G401.6 (cell line): ENCODE data around the gene ADPRH.
"Not testable (repeated sequence)": the region's sequence is repeated elsewhere in the genome, so short reads cannot be mapped to it uniquely, and the experiment has no call there.

Experiments
- FAIRE-seq: peaks from 2 replicates; lab custom pipeline; 2012; peaks lifted over from hg19 to GRCh38; lab: Jason Lieb, UNC

The ADPRH gene

DNA sequence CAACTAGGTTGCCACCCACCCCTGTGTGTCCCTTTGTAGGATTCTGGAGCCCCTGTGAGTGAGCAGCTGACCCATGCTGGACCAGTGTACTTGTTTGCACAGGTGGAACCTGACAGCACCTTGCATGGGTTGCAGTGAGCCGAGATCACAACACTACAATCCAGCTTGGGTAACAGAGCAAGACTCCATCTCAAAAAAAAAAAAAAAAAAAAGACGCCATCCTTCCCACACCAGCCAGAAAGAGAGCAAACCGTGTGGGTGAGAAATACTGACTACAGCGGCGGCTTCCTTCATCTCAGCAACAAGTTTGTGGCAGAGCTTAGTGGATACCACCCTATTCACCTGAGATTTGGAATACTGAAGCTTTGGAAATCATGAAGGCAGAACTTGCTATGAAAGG is 19.1 kb upstream of the ADPRH start:
- no peak for FAIRE-seq

DNA sequence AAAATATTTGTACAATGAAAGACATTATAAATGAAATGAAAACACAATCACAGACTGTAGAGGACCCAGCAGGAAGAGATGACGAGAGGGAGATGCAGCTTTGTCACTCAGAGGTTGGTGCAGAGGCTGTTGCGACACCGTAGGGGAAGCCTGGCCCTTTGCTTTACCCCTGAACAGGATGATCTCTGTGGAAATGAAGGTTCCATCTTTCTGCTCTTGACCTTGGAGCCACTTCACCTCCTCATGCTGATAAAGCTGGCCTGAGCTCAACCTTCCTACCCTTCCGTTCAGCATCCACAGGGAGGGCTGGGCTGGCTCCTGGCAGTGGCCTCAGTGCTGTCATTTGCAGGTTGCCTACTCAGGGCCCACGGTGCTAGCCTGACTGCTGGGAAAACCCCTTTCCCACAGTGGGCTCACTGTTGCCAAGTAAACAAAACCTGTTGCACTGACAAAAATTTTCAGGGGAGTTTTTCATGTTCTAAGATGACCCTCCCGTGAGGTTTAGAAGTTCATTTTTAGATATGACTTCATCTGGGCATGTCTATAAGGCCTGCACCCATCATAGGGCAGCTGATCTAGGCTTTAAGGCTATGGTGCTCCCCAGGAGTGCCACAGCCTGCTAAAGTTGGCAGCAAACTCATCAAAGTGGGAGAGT is 16.9 kb upstream of the ADPRH start:
- no peak for FAIRE-seq

DNA sequence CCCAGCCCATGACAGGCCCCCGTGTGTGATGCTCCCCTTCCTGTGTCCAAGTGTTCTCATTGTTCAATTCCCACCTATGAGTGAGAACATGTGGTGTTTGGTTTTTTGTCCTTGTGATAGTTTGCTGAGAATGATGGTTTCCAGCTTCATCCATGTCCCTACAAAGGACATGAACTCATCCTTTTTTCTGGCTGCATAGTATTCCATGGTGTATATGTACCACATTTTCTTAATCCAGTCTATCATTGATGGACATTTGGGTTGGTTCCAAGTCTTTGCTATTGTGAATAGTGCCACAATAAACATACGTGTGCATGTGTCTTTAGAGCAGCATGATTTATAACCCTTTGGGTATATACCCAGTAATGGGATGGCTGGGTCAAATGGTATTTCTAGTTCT is 16.0 kb upstream of the ADPRH start:
- not testable (repeated sequence) for FAIRE-seq

DNA sequence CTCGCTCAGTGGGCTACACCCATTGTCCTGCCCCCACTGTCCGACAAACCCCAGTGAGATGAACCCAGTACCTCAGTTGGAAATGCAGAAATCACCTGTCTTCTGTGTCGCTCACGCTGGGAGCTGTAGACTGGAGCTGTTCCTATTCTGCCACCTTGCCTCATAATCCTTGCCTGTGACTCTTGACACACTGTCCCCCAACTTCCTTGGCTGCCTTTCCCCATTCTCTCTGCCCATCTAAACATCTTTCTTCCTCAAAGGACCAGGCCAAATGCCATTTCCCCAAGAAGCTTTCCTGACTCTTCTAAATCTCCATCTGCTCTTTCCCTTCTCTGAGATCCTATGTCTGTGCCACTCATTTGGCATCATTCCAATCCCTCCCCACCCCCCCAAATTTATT is 10.1 kb upstream of the ADPRH start:
- no peak for FAIRE-seq

DNA sequence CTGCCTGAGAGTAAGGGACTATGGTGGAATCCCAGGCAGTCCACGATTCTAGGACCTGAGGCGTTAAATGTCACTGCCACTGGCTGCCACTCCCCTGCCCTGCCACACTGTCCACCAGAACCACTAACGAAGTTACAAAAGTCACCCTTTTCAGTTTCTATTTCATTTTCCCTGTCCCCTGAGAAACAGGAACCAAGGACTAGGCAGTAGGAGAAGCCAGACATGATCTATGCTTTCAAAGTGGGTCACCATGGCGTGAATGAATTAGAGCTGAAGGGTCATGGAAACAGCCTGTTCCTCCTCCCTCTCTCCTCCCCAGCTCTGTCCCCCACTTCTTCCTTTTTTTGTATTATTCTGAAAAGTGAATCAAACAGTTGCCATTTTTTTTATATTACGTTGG is 9.1 kb upstream of the ADPRH start:
- FAIRE-seq: no peak

DNA sequence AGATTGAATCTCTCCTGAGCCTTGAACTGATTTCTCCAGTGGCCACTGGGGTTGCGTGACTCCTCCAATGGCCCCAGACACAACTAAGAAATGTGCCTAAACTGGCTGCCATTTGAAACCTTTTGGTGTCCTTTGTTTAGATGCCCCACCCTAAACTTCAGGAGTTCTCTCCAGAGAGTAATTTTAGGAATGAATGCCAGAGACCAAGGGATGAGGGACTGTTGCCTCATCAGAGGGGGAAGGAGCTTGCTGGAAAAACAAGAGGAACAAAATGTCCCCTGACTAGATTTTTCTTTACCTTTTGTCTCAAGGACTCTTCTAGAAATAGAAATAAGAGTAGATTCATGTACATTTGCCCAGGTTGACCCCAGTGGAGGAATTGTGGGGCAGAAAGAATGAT is 8.1 kb upstream of the ADPRH start:
- no peak for FAIRE-seq

DNA sequence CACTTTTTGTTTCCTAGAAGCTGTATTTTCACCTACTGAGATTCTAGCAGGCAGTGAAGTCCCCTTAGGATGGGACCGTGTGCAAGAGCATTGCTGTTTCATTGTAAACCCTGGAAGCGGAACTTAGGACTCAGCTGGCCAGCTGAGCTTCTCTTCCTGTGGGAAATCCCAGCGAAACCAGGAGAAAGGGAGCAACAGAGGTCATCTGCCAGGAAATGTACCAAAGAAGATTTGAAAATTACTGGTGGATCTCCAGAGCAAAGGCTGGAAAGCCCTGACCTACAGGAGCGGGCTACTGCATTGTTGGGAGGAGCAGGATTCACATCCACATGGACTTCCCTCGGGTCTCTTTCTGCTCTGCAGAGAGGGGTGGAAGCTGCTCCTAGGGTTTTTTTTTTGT is 7.6 kb upstream of the ADPRH start:
- no peak for FAIRE-seq

DNA sequence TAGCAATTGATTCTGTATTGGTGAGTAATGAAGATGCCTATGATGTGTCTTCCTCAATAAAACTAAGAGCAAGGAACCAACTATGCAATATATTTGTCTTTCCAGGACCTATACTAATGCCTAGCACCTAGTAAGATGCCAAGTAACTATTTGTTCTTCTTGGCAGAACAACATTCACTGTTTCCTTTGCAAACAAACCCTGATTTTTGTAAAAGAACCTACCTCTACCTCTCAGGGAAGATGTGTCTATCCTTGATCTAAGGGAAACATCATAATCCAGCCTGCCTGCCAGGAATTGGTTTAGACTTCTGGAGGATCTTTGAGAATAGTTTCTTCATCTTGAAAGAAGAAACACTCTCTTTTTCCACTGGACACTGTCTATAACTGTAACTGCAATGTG is 3.8 kb upstream of the ADPRH start:
- FAIRE-seq: no peak

DNA sequence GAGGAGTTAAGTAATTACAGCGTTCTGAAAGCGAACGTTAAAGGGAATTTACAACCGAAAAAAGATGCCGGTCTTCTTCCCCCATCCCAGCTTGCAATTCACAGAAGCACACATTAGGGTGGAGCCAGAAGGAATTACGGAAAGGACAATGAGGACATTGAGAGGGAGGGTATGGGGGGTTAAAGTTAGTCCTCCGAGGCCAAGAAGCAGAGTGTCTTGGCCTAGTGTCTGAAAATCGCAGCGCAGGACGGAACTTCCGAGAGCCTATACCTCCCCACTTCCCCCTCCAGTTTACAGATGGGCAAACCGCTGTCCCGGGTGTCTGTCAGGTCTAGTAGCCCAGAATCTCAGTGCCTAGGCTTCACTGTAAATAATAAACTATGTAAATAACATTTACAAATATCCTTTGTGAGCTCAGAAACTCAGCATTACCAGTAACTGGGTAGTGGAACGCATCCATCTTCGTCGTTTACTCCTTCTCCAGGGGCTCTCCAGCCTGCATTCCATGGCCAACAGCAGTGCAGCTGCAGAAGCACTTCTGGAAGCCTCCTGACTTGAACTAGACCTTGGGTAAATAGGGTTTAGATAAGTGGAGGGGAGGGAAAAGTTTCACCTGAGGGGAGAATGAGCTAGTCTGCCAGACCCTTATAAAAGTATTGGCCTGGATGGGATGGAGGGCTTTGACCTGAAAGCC is 922 bp downstream of the ADPRH start:
- no peak for FAIRE-seq

DNA sequence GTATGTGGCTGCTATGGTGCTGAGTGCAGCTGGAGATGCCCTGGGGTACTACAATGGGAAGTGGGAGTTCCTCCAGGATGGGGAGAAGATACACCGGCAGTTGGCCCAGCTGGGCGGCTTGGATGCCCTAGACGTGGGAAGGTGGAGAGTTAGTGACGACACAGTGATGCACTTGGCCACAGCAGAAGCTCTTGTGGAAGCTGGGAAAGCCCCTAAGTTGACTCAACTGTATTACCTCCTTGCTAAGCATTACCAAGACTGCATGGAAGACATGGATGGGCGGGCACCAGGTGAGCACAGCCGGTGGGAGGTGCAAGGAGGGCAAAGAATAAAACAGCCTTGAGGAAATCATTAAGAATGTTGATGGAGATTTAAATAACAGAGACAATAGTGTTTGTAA is 2.9 kb downstream of the ADPRH start:
- FAIRE-seq: no peak

DNA sequence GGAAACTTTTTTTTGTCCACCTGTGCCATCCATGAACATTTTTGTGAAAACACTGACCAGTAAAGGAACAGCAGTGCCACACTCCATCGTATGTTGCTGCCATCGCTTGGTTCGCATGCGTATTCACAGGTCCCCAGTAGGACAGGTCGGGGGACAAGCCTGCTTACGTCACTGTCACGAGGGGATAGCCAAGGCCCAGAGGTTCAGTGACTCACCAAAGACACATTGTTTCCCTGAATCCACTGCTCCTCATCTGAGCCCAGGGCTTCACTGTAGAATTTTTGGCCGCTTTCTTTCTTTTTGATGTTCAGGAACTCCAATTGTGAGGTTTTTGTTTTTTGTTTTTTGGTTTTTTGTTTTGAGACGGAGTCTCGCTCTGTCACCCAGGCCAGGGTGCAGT is 5.9 kb downstream of the ADPRH start:
- FAIRE-seq: no peak

DNA sequence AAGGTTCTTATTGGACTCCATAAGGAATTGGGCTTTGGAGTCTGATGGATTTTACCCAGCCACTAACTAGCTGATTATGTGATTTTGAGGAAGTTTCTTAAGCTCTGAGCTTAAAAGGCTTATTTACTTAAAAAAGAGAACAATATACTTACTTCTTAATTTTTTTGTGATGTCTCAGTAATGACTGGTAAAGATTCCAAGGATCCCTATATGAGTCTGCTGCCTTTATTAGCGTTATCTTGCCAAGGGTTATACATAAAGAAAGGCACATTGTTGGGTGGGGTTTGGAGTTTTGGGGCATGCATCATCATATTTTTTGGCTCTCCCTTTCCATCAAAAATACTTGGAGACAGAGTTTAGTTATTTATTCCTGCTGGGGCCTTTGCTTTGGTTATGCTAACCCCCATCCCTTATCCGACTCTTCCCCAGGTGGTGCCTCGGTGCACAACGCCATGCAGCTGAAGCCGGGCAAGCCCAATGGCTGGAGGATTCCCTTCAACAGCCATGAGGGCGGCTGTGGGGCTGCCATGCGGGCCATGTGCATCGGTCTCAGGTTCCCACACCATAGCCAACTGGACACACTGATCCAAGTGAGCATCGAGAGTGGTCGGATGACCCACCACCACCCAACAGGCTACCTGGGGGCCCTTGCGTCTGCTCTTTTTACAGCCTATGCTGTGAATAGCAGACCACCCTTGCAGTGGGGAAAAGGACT is 6.7 kb downstream of the ADPRH start:
- FAIRE-seq: no peak

DNA sequence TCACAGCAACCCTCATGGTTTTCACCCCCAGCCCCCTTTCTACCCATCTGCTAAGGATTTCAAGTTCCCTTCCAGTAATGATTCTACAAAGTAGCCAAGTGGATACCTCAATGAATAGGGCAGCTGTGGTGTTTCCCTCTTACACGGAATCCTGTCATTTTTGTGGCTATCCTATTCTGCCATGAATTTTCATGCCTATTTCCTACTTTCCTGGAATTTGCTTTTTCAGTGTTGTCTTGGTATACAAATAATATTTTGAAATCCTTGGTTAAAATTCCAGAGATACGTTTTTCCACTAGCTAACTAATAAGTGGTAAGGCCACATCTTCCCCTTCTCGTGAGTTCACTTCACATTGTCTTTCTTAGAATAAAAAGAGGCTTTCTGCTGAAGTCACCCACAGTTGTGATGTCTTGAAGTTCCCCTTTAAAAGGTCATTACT is 7.5 kb downstream of the ADPRH start:
- no peak for FAIRE-seq

DNA sequence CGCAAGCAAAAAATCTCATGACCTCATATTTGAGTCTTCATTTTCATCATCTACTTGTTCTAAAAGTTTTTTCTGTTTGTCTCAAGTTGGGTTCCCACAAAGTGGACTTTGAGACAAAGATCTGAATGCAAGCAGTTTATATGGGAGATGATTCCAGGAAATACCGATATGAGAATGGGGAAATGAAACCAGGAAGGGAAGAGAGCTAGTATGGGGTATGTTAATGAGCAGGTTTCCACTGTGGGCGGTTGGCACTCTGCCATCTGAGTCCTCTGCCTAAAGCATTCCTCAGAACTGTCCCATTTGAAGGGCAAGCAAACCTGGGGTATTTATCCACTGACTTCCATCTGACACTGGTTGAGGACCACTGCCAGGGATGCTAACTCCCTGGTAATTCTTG is 8.8 kb downstream of the ADPRH start:
- no peak for FAIRE-seq

DNA sequence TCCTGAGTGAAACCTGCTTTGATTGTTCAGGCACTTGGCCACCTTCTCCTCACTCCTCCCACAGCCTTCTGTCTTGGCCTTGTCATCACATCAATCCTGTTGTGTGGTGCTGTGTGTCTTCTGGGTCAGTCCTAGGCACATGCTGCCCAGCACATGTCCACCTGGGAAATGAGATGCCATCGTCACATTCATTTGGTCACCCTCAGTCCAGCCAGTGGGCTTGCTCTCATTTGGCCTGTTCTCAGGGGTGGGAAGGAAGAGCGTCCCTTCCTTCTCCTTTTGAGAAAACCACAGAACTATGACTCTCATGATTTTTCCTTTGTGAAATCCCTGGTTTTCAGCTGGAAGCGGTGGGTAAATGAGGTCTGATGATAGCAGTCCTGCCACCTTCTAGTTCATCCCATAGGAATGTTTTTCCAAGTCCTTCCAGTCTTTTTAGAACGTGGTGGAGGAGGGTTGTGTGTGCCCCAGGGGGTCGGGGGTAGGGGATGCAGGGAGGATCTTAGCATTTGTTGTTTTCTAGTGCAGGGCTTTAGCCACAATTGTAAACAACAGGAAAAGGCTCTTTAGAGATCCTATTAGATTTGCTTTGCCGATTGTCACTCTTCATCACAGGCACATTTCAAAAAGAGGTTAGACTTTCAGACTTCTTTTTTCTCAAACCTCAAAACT is 9.9 kb downstream of the ADPRH start:
- FAIRE-seq: no peak

DNA sequence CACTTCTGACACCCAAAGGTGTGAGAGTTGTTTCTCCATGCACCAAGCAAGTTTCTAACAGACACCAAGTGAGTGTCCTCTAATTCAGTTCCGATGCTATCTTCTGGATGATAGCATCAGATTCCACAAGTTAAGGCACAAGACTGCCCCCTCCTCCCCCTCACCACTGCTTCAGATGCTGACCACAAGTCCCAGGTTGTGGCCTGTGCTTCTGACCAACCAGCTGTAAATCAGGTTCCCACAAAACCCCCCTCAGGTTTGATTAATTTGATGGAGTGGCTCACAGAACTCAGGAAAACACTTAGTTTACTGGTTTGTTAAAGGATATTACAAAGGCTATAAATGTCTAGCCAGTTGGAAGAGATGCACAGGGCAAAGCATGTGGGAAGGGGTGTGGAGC is 11.4 kb downstream of the ADPRH start:
- FAIRE-seq: no peak

DNA sequence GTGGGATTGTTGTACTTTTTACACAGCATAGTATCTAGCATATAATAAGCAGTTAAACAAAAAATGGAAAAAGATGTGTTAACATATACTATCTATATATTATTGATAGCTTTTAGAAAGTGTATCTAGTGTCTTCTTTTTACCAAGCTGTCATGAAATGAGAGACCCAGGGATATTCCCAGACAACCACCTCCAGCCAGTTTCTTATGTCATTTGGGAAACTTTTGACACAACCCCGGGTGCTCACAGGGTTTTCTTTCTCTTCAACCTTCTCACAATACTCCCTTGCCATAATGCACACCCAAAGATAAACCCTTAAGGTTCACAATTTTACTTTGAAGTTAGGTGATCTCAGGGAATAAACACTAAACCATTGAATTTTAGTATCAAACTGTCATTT is 13.6 kb downstream of the ADPRH start:
- no peak for FAIRE-seq

DNA sequence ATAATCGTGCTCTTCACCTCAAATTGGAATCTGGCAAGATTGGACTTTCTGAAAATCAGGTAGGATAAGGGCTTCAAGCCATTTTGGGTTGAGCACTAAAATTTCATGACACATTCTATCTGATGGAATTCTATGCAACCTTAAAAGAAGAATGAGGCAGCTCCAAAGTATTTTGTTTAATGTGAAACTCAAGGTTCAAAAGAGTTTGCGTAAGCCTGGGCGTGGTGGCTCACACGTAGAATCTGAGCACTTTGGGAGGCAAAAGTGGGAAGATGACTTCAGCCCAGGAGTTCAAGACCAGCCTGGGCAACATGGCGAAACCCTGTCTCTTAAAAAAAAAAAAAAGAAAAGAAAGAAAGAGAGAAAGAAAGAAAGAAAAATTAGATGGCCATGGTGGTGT is 14.8 kb downstream of the ADPRH start:
- no peak for FAIRE-seq

DNA sequence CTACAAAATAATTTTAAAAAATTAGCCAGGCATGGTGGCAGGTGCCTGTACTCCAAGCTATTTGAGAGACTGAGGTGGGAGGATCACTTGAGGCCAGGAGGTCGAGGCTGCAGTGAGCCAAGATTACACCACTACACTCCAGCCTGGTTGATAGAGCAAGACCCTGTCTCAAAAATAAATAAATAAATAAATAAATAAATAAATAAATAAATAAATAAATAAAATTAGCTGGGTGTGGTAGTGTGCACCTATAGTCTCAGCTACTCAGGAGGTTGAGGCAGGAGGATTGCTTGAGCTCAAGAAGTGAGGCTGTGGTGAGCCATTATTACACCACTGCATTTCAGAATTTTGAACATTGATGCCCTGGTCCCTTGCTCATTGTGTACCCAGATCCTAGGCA is 15.6 kb downstream of the ADPRH start:
- not testable (repeated sequence) for FAIRE-seq

DNA sequence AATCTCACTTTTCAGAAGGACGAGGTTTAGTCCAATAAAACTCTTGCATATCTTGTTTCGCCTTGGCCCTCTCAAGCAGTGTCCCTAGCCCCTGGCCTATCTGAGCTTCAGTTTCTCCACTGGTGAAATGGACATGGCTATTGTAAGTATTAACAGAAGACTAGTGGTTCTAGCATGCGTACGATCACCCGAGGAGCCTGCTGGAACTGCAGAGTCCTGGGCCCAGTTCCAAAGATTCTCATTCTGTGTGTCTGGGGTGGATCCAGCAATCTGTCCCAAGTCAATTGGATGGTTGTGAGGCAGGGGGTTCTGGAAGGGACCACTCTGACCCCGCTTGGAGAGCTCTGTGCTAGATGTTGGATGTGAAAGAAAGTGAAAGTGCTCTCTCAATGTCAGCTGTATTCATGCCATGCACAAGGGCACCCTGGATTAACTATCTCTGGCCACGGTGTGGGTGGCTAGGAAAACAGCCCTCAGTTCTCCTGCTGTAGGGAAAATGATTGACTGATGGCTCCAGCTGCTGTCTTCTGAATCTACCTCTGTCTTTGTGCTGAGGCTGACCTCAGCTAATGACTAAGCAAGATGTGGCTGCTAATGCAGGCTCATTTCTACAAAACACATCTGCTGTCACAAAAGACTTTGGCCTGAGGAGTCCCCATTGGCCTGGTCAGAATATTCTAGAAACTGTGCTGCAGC is 16.5 kb downstream of the ADPRH start:
- FAIRE-seq: no peak

DNA sequence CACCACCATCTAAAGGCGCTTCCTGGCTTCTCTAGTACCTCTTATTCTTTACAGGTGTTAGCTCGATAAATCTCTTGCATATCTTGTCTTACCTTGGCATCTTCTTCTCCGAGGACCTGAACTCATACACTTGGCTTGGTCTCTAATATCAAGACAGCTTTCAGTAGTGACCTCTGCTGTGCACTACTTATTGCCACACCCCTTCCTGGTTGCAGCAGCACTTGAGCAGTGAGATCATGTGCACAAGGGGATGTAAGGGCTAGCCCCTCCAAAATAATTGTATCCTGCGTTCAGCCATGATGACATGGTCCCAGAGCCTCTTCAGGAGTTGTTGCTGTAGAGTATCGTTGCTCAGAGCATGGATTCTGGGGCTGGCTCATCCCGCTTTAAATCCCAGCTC is 17.1 kb downstream of the ADPRH start:
- FAIRE-seq: no peak

DNA sequence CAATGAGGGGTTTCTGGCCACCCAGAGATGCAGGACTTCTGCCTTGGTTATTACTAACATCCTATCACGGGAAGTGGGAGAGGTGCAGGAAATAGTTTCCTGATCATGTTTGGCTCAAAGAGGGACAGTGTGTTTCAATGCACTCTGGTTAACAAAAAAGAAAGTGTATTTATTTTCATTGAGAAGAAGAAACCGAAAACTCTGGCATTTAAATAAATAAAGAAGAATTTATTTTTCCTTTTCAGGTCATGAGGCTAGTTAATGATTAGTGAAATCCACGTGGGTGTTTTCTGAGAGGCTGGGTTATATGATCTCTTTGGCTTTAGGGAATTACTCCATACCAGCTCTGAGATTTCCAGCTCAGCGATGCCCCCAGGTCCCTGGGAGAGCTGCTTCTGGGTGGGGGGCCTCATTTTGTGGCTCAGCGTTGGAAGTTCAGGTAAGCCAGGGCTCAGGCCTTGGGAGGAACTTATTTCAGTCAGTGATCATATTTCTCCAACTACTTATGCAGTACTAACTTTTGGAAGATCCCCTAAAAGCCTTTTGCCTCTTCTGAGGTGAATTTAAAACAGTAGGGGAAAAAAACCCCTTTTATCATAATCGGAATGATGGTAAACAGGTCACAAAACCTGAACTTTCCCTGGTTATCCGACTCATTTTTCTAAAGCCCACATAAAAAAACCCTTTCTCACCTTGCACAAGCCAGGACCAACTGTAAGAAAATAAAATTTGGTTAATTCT is 18.4 kb downstream of the ADPRH start, which contains the start of gene PLA1A:
PLA1A (plus strand) TSS at position 338 of the 741 bp plus-strand sequence; CDS start at position 367, 29 bp downstream.
- no peak for FAIRE-seq
